Activated effector memory CD4-positive, alpha-beta T cell treated with anti-CD3 and anti-CD28 coated beads, Interleukin-2, amount 50 U/mL, for 16 hours (primary cell): ENCODE measurements around the gene ZSWIM6.

Experiments used
- DNase-seq: peaks from one replicate; pipeline ENCODE4 v3.0.0-alpha.2; 2020

ZSWIM6 gene

DNA sequence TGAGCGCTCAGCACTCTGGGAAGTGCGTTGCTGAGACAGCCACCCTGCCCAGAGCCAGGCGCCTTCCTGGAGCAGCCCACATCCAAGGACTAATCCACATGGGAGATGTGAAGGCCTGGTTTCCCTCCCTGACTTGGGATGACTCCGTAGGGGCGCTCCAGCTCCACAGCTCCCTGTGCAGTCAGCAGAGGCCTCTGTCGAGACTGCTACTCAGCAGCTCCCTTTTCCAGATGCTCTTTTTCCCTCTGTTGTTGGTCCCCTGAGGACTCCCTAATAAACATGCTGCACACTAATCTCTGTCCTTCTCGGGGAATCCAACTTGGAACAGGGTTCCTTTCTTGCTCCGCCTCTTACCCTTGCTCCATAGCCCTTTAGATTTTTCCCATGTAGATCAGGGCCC is 237.3 kb downstream of the ZSWIM6 start:
- no peak for DNase-seq

DNA sequence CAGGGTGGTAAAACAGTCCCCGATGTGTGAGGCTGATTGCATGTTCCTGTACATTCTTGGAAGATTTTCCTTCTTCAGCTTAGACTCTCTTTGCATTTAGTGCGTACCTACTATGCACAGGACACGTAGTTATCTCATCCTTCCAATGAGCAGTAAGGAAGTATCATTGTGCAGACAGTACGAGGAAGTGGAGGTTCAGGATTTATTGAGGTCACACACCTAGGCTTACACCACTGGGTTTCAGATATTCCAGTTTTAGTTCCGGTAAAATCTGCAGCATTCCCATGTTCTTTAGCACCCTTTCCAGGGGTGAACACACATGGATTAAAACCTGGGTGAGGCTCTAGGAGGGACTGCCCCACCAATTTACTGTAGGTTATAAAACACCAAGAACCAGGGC is 238.7 kb downstream of the ZSWIM6 start:
- no peak for DNase-seq

DNA sequence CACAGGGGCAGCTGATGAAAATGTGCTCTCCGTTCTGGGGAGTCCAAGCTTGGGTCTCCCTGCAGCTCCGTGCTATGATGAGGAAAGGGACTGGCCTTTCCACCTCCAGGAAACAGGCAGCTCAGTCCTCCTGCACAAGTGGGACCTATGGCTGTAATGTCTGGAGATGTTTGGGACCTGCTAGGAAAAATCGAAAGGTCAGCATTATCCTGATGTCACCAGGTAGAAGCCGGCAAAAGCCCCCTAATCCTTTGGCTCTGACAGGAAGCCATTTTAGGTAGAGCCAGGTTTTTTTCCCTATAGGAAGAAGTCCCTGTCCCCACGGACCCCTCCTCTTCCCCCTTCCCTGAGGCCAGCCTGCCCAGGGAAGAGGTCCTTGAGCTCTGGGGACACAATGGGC is 240.9 kb downstream of the ZSWIM6 start:
- no peak for DNase-seq

DNA sequence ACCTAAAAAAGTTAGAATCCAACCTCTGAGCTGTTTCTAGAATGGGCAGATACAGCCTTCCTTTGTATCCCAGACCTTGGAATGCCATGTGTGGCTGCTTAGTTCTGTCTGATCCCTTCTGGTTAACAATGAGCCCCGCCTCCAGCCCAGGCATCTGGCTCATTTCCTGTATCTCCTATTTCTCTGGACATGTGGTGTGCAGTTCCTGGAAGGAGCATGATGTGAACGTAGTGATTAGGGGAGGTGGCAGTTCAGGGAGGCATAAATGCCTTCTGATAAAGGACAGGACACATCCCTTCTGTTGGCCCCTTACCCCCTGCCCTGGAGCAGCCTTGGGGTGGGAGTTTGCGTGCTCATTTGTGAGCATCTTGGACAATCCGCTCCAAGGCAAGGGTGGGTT is 243.0 kb downstream of the ZSWIM6 start:
- no peak for DNase-seq

DNA sequence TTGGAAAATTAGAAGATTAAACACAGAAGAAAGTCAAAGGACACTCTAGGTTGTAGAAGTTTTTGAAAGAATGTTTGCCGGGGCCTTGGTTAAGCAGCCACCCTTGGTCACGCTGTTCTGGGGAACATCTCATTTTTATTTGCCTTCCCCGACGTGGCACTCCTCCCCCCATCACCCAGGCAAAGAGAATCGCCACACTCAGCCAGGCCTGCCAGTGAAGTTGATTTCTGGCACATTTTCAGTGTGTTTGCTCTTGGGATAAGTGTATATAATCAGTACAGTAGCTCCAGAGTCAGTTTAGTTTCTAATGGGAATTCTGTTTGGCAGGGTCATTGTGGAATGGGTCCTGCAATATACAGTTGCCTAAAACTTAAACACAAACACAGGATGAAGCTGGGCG is 243.5 kb downstream of the ZSWIM6 start:
- DNase-seq: no peak

DNA sequence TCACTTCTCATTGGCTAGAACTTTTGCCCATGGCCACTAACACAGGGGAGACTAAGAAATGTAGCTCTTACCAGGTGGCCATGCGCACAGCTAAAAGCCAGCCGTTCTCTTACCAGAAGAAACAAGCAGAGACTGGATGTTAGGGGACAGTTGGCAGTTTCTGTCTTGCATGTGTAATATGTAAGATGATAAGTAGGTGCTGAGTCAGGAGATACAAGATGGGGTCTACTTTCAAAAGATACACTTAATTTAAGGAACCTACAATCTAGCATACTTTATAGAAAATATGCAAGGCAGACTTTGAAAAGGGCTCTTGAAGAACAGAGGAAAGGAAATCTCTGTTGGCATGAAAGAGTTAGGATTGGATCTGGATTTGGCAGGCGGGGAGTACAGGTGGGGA is 244.5 kb downstream of the ZSWIM6 start:
- DNase-seq: no peak

DNA sequence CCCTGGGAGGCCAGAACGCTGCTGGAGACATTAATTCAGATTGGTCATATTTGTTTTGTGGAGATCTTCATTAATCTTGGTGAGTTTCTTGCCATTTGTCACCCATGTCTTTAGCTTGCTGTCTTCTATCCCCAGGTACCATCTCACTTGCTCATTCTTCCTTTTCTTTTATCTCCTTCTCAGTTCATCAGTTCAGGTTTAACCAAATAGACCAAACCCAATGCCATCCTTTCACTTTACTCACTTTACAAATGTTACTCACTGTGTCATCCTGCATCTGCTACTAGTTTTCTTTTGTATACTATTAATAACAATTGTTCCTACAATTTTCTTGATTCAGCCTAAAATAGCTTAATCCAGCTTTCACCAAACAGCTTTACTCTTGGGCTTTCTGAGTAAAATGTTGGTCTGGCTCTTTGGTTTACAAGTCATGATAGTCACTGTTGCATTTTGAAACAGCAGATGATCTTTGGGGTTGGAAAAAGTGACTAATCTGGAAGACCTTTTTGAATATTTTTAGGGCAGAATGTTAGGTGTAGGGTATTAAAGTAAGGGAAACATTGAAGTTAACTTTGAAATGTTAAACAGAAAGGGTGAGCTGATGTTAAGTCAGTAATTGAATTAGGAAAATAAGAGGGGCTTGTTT is 246.9 kb downstream of the ZSWIM6 start:
- no peak for DNase-seq

DNA sequence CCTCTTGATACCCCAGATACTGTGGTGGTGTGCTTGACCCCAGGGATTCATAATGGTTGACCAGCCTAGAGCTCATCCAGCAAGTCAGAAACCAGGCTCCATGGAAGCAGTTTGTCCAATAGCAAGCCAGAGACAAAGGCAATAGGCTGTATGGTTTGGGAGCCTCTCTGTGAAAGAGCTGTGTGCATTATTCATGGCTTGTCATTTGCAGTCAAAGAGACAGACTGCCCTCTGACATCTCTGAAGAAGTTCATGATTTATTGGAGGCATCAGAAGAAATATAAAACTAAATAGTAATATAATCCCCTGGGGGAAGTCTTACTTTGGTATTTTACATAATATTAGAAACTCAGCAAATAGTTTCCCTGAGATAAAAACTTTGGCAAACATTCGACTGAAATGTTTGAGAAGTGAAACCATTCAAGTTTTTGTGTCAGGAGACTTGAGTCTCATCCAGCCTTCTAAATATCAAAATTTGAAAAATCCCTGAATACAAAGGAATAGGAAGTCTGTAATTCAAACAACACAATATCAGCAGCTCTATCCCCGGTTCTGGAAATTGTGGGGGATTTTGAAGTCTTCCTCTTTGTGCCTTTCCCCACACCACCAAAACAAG is 250.3 kb downstream of the ZSWIM6 start:
- no peak for DNase-seq

DNA sequence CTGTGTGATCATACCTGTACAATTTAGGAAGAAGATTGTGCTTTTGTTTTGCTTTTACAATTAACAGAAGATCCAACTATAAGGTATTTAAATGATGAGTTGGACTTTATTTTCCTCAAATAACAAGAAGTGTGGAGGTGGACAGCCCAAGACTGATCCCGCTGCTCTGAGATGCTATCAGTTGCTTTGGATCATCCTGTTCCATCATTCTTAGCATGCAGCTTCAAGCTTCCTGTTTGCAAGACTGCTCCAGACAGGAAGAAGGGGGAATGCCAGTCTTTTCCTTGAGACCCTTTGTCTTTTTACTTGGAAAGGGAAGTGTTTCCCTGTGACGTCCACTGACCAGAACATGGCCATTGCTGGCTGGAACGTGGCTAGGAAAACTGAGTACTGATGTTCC is 250.8 kb downstream of the ZSWIM6 start:
- DNase-seq: no peak

DNA sequence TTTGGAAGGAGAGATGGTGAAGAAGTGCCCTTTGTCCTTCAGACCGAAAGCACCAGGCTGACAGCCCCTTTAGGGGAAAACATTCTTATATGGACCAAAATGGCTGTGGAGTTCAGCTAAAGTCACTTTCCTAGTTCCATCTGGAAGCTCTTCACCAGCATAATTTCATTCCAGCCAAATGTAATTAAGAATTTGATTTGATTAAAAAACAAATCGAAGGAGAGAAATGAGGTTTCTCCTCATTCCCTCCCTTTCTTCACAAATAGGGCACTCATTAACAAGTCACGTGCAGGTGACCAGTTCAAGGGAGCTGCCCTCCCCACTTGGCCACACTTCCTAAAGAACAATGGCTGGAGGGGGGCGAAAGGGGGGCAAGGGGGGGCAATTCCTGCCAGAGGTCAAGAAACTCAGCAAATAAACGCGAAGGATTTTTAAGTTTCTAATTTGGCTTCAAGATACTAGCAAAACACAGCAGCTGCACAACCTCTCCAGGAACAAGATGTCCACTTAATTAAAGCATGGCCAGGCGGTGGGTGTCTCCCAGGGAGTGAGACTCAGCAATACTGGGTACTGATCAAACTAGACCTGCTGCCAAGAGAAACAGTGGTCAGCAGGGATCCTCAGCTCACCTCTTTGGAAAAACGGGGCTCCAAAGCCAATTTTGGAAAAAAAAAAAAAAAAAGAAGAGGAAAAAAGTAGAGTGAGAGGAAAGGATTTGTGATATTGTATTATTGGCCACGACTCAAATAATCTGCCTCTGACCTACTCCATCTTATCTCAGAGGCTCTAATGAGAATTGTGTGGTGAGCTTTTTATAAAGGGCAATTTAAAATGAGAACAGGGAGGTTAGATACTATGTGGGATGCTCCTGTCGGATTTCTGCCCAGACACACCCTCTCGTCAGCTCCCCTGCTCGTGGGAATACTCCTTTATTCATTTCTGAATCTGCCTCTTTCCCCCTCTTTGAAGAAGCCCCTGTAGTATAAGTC is 254.3 kb downstream of the ZSWIM6 start:
- no peak for DNase-seq

DNA sequence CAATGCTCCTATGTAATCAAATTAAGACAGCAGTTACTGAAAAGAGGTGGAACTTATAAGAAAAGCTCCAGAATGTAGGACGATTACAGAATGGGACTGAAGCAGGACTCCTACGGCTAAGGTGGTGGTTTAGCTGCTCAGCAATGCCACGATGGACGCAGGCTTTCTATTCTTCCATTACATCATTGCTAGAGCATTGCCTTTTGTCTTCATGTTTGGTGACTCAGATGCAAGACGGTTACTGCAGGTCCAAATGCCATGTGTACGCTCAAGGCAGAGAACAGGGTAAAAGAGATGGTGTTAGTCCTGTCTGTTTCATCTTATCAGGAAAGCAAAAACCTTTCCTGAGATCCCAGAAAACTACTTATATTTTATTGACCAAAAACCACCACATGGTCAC is 255.1 kb downstream of the ZSWIM6 start:
- DNase-seq: no peak

DNA sequence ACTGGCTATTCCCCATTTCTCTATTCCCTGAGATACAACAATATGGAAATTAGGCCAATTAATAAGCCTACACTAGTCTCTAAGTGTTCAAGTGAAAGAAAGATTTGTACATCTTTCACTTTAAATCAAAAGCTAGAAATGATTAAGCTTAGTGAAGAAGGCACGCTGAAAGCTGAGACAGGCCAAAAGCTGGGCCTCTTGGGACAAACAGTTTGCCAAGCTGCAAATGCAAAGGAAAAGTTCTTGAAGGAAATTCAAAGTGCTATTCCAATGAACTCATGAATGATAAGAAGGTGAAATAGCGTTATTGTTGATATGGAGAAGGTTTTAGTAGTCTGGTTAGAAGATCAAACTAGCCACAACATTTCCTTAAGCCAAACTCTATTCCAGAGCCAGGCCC is 256.2 kb downstream of the ZSWIM6 start:
- DNase-seq: no peak

DNA sequence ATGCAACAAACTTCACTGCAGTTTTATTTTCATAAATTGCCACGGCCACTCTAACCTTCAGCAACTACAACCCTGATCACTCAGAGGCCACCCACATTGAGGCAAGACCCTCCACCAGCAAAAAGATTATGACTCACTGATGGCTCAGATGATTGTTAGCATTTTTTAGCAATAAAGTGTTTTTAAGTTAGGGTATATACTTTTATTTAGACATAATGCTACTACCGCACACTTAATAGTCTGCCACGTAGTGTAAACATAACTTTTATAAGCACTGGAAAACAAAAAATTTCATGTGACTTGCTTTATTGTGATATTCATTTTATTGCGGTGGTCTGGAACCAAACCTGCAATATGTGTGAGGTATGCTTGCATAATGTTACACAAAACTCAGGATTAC is 257.9 kb downstream of the ZSWIM6 start:
- no peak for DNase-seq

DNA sequence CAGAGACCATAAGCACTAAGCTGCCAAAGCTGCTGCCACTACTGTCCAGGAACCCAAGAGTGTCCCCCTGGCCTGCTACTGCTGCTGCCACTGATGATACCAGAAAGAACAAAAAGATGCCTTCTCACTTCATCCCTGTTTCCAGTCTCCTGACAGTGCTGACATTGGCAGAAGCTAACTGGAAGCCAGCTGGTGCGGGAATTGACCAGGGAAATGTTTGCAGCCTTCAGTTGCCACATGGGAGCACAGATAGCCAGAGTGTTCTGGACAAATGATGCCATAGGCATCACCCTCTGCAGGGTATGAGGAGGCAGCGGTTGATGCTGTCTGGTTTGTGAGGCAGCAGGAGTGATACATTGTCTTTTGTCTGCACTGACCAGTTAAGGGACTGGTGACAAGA is 258.4 kb downstream of the ZSWIM6 start:
- DNase-seq: no peak

DNA sequence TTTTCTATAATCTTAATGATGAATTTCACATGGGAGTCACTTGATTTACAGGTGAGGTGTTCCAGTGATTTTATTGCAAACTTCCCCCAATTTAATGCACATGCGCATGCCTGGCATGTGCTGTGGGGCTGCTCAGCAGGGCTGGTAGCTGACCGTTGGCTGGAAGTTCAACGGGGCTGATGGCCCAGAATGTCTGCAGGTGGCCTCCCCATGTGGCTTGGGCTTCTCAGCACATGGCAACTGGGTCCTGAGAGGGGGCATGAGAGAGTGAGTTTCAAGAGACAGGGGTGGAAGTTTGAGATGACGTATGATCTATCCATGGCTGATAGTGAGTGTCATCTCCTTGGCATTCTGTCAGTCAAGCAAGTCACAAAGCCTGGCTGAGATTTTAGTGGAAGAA is 259.8 kb downstream of the ZSWIM6 start:
- no peak for DNase-seq

DNA sequence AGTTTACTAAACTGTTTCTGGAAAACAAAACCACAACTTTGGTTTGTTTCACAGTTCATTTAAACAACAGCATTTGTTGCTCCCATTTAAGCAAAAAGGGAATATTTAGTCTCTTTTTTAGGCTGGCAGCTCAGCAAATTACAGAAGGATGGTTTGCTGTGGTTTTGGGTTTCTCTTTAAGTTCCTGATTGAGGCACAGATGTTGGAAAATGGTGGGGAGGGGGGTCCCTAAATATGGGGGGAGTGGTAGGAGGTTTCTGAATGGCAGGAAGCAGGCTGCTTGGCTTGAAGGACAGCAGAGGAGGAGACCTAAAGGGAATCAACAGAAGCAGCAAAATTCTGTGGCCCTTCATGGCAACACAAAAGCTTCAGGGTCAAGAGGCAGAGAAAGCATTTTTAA is 263.4 kb downstream of the ZSWIM6 start:
- no peak for DNase-seq
